SK-N-SH treated with all-trans-retinoic acid at 6 μM for 48 hours (cell line): ENCODE data around the gene ULK1.

ENCODE experiments used
- ATAC-seq: fragments of 200-7000 bp; cut with Tn5 transposase; 3 replicates; pipeline ENCODE4 v1.9.1; 2020; ENCODE audit warnings: mild to moderate bottlenecking, moderate library complexity
- ARNTL ChIP-seq: fragments of 450-650 bp; formaldehyde crosslinking; IDR thresholded peaks from 2 replicates; pipeline ENCODE4 v1.5.0; 2020; ENCODE audit warnings: low read depth, mild to moderate bottlenecking, moderate library complexity, borderline replicate concordance
- BACH2 ChIP-seq: fragments of 250-450 bp; sonication (Bioruptor Pico); IDR thresholded peaks from 2 replicates; pipeline ENCODE4 v1.9.0; 2021; ENCODE audit warnings: mild to moderate bottlenecking, borderline replicate concordance
- CREB5 ChIP-seq: fragments of 250-450 bp; sonication (Bioruptor Pico); IDR thresholded peaks from 2 replicates; pipeline ENCODE4 v1.5.1; 2020; ENCODE audit warnings: low read depth, mild to moderate bottlenecking, moderate library complexity
- CSRNP3 ChIP-seq: fragments of 250-450 bp; sonication (Bioruptor Pico); IDR thresholded peaks from 2 replicates; pipeline ENCODE4 v1.5.1; 2021; ENCODE audit warnings: mild to moderate bottlenecking, moderate library complexity
- ESRRG ChIP-seq: fragments of 250-450 bp; sonication (Bioruptor Pico); IDR thresholded peaks from 2 replicates; pipeline ENCODE4 v1.6.1; 2021; ENCODE audit warnings: mild to moderate bottlenecking
- GLIS3 ChIP-seq: fragments of 250-450 bp; sonication (Bioruptor Pico); IDR thresholded peaks from 2 replicates; pipeline ENCODE4 v1.5.0; 2020; ENCODE audit warnings: mild to moderate bottlenecking, moderate library complexity
- ISL1 ChIP-seq: fragments of 250-450 bp; sonication (Bioruptor Pico); IDR thresholded peaks from 2 replicates; pipeline ENCODE4 v2.1.2; 2022; ENCODE audit warnings: mild to moderate bottlenecking, moderate library complexity
- OSR1 ChIP-seq: fragments of 250-450 bp; sonication (Bioruptor Pico); IDR thresholded peaks from 2 replicates; pipeline ENCODE4 v1.8.0; 2022; ENCODE audit warnings: moderate library complexity, mild to moderate bottlenecking, inconsistent platforms
- POU6F1 ChIP-seq: fragments of 250-450 bp; sonication (Bioruptor Pico); IDR thresholded peaks from 2 replicates; pipeline ENCODE4 v1.8.0; 2021; ENCODE audit warnings: low read depth, mild to moderate bottlenecking, moderate library complexity, borderline replicate concordance
- PPARA ChIP-seq: fragments of 250-450 bp; sonication (Bioruptor Pico); IDR thresholded peaks from 2 replicates; pipeline ENCODE4 v1.5.0; 2020; ENCODE audit warnings: mild to moderate bottlenecking, borderline replicate concordance
- SNAI2 ChIP-seq: fragments of 250-450 bp; sonication (Bioruptor Pico); IDR thresholded peaks from 2 replicates; pipeline ENCODE4 v1.5.0; 2020; ENCODE audit warnings: mild to moderate bottlenecking, moderate library complexity
- TCF4 ChIP-seq: fragments of 250-450 bp; sonication (Bioruptor Pico); IDR thresholded peaks from 2 replicates; pipeline ENCODE4 v1.8.0; 2021; ENCODE audit warnings: mild to moderate bottlenecking, moderate library complexity, borderline replicate concordance
- TOX ChIP-seq: fragments of 250-450 bp; sonication (Bioruptor Pico); IDR thresholded peaks from 2 replicates; pipeline ENCODE4 v1.8.0; 2021; ENCODE audit warnings: mild to moderate bottlenecking, moderate library complexity, borderline replicate concordance
- TSHZ2 ChIP-seq: fragments of 250-450 bp; sonication (Bioruptor Pico); IDR thresholded peaks from 2 replicates; pipeline ENCODE4 v1.5.0; 2020; ENCODE audit warnings: mild to moderate bottlenecking, moderate library complexity
- ZC3H10 ChIP-seq: fragments of 250-450 bp; sonication (Bioruptor Pico); IDR thresholded peaks from 2 replicates; pipeline ENCODE4 v1.5.1; 2021; ENCODE audit warnings: mild to moderate bottlenecking, moderate library complexity
- ZFP3 ChIP-seq: fragments of 250-450 bp; sonication (Bioruptor Pico); IDR thresholded peaks from 2 replicates; pipeline ENCODE4 v1.5.0; 2020; ENCODE audit warnings: mild to moderate bottlenecking, moderate library complexity
- ZNF70 ChIP-seq: fragments of 450-650 bp; formaldehyde crosslinking; IDR thresholded peaks from 2 replicates; pipeline ENCODE4 v1.5.0; 2020; ENCODE audit warnings: mild to moderate bottlenecking, moderate library complexity

Gene ULK1

GRCh38 chr12:131850856-131851559, 43.4 kb upstream of the ULK1 start:
- no peak; the same call in 2 of the 3 replicates for ATAC-seq

GRCh38 chr12:131851741-131852550, 42.5 kb upstream of the ULK1 start:
- TF ChIP-seq OSR1 (CRISPR knock-in tag) (no peak), ZNF70 (no peak), ZC3H10 (CRISPR knock-in tag) (no peak), POU6F1 (CRISPR knock-in tag) (no peak), TCF4 (no peak)
- ATAC-seq: no peak

More at GRCh38 chr12:131850856-131851559, 43.4 kb upstream of the ULK1 start:
- TF ChIP-seq PPARA (CRISPR knock-in tag) (no peak), TOX (CRISPR knock-in tag) (no peak), TCF4 (no peak), ZFP3 (CRISPR knock-in tag) (no peak), POU6F1 (CRISPR knock-in tag) (no peak), CSRNP3 (no peak), CREB5 (no peak), ARNTL (CRISPR knock-in tag) (no peak), BACH2 (CRISPR knock-in tag) (no peak), ESRRG (CRISPR knock-in tag) (no peak), TSHZ2 (no peak)

- ATAC-seq: no peak; the same call in 1 of the 3 replicates
- no peak for TF ChIP-seq GLIS3
- TF ChIP-seq BACH2 (CRISPR knock-in tag): no peak
- no peak for TF ChIP-seq ISL1
- no peak for TF ChIP-seq SNAI2
- TF ChIP-seq ZNF70: no peak
These were observed 41.7 kb upstream of the ULK1 start for GRCh38 chr12:131852551-131853299.
